Stimulated activated effector memory CD8-positive, alpha-beta T cell treated with anti-CD3 and anti-CD28 coated beads, Interleukin-12 subunit alpha, Interleukin-12 subunit beta, amount 100 ng/mL, for 72 hours (primary cell): Measurements from ENCODE around the gene DIPK1C.

ENCODE experiments used
- ATAC-seq: fragments of 150-1000 bp; cut with Tn5 transposase; 2 replicates; pipeline ENCODE4 v1.10.0; 2021
- DNase-seq, 2 donors: peaks; one replicate each; pipeline ENCODE4 v3.0.0; 2021 to 2022; ENCODE audit warnings: low spot score in 2 of 2
- H3K27ac Mint-ChIP-seq: one replicate; pipeline ENCODE4 v1.8.0; 2022; ENCODE audit warnings: mild to moderate bottlenecking, mixed read lengths
- H3K36me3 Mint-ChIP-seq: one replicate; pipeline ENCODE4 v1.8.0; 2022; ENCODE audit warnings: mild to moderate bottlenecking, mixed read lengths
- H3K4me1 Mint-ChIP-seq: one replicate; pipeline ENCODE4 v1.8.0; 2022; ENCODE audit warnings: mixed read lengths
- H3K4me3 Mint-ChIP-seq: one replicate; pipeline ENCODE4 v1.8.0; 2022; ENCODE audit warnings: mild to moderate bottlenecking, mixed read lengths
- H3K9me3 Mint-ChIP-seq: one replicate; pipeline ENCODE4 v1.8.0; 2022; ENCODE audit warnings: mixed read lengths

Gene DIPK1C

GRCh38 chr18:74447404-74448152 lies 9.5 kb downstream of the DIPK1C start:
- DNase-seq (no peak), ATAC-seq (peak; percentile 4)
- no peaks in the 10 kb centered on the region for H3K9me3 Mint-ChIP-seq
- H3K4me1 Mint-ChIP-seq, result no peaks in the 10 kb centered on the region
- H3K4me3 Mint-ChIP-seq, result no peak overlapping the region
- no peak overlapping the region for H3K27ac Mint-ChIP-seq
- H3K36me3 Mint-ChIP-seq, result no peaks in the 10 kb centered on the region

DNA sequence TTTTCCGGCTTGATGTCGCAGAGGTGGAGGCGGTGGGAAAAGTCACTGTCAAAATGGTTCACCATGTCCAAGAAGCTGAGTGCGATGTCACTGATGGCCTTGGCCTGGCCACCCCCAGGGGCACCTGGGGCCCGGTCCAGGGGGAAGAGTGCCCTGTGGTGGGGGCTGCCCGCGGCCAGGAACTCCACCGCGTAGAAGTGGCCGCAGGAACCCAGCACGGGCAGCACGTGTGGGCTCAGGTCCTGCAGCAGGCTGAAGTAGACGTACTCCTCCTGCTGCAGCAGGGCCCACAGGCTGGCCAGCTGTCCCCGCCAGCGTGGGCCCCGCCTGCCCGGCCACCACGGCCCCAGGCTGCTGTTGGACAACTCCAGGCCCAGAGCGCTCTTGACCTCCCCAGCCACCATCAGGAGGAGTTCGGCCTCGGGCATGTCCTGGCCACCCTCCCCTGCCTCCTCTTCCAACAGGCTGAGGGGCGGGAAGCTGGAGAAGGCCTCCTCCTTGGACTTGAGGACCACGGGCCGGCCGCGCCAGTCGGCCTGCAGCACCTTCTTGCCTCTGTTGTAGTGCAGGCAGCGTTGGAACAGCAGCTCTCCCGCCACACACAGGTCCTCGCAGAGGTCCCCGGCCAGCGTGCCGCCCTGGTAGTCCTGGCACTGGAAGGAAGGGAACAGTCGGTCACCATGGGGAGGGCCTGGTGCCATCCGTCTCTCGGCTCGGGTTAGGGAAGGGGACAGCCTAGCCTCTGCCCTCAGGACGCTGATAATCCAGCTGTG lies 10.3 kb downstream of the DIPK1C start:
- ATAC-seq, result peak; percentile 15
- Mint-ChIP-seq H3K9me3 (no peaks in the 10 kb centered on the region), H3K4me1 (no peaks in the 10 kb centered on the region), H3K27ac (no peak overlapping the region), H3K36me3 (no peaks in the 10 kb centered on the region), H3K4me3 (no peak overlapping the region)
- no peak for DNase-seq

DNA sequence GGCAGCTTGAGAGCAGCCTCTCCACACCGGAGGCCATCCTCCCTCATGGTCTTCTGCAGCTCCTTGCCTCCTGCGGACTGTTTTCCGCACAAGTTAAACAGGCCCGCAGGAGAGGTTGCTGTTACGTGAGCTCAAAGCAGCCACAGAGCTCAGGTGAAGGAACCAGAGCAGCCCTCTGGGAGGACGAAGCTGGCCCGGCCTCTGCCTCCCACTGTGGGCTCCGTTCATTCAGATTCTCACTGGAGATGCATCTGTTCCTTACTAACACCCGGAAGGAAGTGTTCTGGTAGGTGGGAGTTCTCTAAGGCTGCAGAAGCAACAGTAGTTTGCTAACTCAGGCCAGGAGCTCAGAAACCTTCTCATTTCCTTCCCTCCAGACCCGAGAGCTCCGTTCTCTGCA lies 10.9 kb downstream of the DIPK1C start:
- no peak overlapping the region for H3K27ac Mint-ChIP-seq
- no peaks in the 10 kb centered on the region for H3K36me3 Mint-ChIP-seq
- no peaks in the 10 kb centered on the region for H3K4me1 Mint-ChIP-seq
- H3K4me3 Mint-ChIP-seq, result no peak overlapping the region
- DNase-seq (no peak), ATAC-seq (no peak)
- H3K9me3 Mint-ChIP-seq, result no peaks in the 10 kb centered on the region

DNA sequence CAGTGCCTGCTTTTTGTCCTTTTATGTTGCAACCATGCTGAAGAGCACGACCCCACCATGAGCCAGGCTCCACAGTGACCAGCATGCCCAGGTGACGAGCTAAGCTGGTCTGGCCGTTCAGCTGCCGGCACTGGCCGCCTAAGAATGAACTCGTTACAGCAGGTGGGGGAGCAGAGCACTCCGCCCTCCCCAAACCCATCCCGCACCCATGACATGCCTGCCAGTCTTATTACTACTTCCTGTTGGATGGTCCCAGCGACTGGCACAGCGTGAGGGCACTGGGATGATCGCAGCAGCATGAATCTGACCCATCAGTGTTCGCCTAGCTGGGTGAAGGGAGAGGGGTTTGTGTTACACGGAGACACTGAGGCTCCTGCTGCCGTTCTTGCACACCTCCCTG lies 11.5 kb downstream of the DIPK1C start:
- ATAC-seq, result no peak
- no peak overlapping the region for H3K4me3 Mint-ChIP-seq
- no peaks in the 10 kb centered on the region for H3K36me3 Mint-ChIP-seq
- no peaks in the 10 kb centered on the region for H3K4me1 Mint-ChIP-seq
- no peak for DNase-seq
- H3K27ac Mint-ChIP-seq, result no peak overlapping the region
- H3K9me3 Mint-ChIP-seq, result no peaks in the 10 kb centered on the region

- Mint-ChIP-seq H3K4me3 (no peak overlapping the region), H3K27ac (no peak overlapping the region), H3K9me3 (no peaks in the 10 kb centered on the region), H3K36me3 (no peaks in the 10 kb centered on the region), H3K4me1 (no peaks in the 10 kb centered on the region)
- no peak for DNase-seq
- no peak for ATAC-seq
These were observed 13.0 kb downstream of the DIPK1C start for GRCh38 chr18:74444104-74444503.

DNA sequence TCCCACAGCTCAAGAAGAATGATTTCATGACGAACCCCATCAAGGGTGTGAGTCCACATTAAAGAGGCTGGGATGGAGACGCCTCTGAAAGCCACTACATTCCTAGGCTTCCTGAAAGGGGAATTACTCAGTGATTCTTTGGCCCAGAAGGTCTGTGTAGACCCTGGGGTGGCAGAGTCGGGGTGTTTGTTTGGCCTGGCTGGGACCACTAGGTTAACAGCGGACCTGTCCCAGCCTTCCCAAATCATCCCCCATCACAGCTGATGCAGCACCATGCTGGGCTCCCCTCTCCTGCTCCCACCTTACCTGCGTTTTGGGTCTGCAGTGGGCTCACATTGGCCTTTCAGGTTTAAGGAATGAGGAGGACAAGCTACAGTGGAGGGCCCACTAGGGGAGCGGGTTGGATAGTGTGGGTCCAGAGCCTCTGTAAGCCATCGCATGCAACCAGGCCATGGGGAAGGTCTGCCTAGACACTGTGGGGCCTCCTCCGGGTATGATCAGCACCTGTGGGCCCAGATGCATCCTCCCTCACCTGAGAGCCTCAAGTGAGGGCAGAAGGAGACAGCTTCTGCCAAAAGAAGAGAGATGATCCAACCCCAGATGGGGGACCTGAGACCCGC lies 16.2 kb downstream of the DIPK1C start:
- H3K4me3 Mint-ChIP-seq, result no peak overlapping the region
- no peaks in the 10 kb centered on the region for H3K4me1 Mint-ChIP-seq
- H3K27ac Mint-ChIP-seq, result no peak overlapping the region
- ATAC-seq, result no peak
- no peaks in the 10 kb centered on the region for H3K36me3 Mint-ChIP-seq
- DNase-seq, result no peak
- H3K9me3 Mint-ChIP-seq, result no peaks in the 10 kb centered on the region

GRCh38 chr18:74438091-74438490 lies 19.0 kb downstream of the DIPK1C start:
- Mint-ChIP-seq H3K4me1 (no peaks in the 10 kb centered on the region), H3K27ac (no peak overlapping the region), H3K9me3 (no peaks in the 10 kb centered on the region), H3K4me3 (no peak overlapping the region), H3K36me3 (no peaks in the 10 kb centered on the region)
- ATAC-seq, result no peak
- no peak for DNase-seq

- no peak for DNase-seq
- Mint-ChIP-seq H3K27ac (no peak overlapping the region), H3K36me3 (no peaks in the 10 kb centered on the region), H3K4me3 (no peak overlapping the region), H3K9me3 (no peaks in the 10 kb centered on the region), H3K4me1 (no peaks in the 10 kb centered on the region)
- no peak for ATAC-seq
These were observed 20.8 kb downstream of the DIPK1C start for GRCh38 chr18:74436158-74436769.

DNA sequence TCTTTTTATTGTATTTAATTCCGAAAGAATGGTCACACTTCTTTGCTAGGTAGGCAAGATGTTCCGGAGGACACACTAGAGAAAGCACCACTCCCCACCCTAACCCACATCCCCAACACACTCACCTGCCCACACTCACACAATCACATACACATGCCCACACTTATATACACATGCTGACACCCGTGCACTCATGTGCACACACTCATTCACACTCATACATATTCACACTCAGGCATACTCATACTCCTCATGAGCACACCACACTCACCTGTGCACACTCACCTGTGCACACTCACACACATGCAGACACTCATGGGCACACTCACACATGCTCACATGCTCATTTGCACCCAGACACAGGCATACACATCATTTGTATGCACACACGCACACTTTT lies 21.4 kb downstream of the DIPK1C start:
- DNase-seq (no peak), ATAC-seq (peak; percentile 28)
- Mint-ChIP-seq H3K36me3 (no peaks in the 10 kb centered on the region), H3K4me3 (no peak overlapping the region), H3K27ac (no peak overlapping the region), H3K4me1 (no peaks in the 10 kb centered on the region), H3K9me3 (no peaks in the 10 kb centered on the region)

DNA sequence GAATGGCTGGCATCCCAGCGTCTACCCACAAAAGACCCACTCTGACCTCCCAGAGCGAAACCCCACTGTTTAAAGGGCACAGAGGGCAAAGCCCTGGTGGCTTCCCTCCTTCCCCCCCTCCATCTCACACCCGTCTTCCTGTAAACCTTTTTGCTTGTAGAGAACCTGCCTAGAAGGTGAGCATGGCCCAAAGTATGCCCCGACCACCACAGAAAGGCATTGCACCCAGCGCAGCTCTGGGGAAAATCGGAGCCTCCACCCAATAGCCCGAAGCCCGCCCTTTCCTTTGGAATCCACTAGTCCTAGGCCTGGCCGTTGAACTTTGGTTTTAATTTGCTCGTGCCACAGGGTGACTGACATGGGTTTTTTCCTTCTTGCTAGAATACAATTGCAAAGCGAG lies 22.6 kb downstream of the DIPK1C start:
- Mint-ChIP-seq H3K4me3 (no peak overlapping the region), H3K9me3 (no peaks in the 10 kb centered on the region), H3K4me1 (no peaks in the 10 kb centered on the region), H3K27ac (peak overlapping the region; percentile 64), H3K36me3 (no peaks in the 10 kb centered on the region)
- DNase-seq (no peak), ATAC-seq (no peak)

DNA sequence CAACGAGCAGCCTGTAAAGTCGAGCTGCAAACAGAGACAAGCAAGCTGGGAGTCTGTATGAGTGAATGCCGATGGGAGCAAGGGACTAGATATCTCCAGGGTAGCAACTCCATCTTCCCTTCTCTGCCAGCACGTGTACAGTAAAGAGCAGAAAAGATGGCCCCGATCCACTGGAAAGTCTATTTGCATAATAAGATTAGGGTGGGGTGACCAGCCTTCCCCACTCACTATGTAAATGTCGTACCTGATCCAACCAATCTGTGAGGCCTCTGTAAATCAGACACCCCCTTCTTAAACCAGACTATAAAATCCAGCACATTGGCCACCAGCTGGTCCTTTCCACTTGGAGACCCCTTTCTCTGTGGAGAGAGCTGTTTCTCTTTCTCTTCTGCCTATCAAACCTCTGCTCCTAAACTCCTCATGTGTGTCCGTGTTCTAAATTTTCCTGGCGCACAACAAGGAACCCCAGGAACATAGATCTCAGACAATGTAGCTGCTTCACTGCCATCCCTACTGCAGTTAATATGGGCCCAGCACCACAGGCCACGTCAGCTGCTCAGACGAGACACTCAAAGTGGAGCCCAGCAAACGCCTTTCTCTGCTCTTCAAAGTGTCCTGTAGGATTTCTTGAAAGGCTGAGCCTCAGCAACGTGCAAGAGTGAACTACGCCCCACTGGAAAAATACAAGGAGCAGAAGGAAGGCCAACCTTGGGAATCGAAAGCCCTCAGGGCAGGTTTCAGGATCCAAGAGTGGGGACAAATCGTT lies 26.1 kb downstream of the DIPK1C start:
- no peaks in the 10 kb centered on the region for H3K4me1 Mint-ChIP-seq
- no peak overlapping the region for H3K4me3 Mint-ChIP-seq
- DNase-seq (no peak), ATAC-seq (no peak)
- H3K36me3 Mint-ChIP-seq, result no peaks in the 10 kb centered on the region
- no peak overlapping the region for H3K27ac Mint-ChIP-seq
- no peaks in the 10 kb centered on the region for H3K9me3 Mint-ChIP-seq

DNA sequence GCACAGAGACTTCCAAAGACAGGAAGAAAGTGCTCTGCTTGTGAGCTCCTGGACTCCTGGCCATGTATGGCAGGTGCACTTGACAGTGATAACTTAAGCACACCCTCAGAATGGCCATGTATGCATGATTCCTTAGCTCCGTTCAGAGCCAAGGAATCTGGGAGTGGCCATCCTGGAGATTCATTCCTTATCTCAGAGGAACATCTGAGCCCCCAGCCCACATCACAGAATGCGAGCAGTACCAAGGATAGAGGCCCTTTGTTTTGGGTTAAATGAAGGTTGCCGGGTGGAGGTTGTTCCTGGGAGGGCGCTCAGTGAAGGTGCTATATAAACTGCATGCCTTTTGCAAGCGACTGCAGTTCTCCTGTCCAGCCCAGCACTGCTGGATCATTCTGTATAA lies 26.9 kb downstream of the DIPK1C start:
- Mint-ChIP-seq H3K4me3 (no peak overlapping the region), H3K9me3 (no peaks in the 10 kb centered on the region), H3K36me3 (no peaks in the 10 kb centered on the region), H3K27ac (no peak overlapping the region), H3K4me1 (no peaks in the 10 kb centered on the region)
- DNase-seq (no peak), ATAC-seq (no peak)

DNA sequence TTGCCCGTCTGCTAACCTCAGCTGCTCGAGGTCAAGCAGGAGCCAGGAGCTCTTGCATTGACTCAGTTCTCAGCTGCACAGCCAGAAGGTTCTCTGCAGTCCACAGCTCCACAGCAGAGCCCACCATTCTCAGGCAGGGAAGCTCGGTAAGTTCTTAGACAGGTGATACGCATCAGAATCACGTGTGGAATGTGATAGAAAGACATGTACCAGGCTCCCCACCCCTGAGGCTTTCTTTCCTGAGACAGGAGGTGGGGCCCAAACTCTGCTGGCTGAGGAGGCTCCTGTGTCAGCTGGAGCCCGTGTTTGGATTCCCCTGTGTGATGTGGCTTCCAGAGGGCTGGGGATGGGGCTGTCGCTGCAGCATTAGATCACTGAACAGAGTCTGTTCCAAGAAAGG lies 28.0 kb downstream of the DIPK1C start:
- Mint-ChIP-seq H3K9me3 (no peaks in the 10 kb centered on the region), H3K36me3 (no peaks in the 10 kb centered on the region), H3K4me1 (no peaks in the 10 kb centered on the region), H3K27ac (no peak overlapping the region), H3K4me3 (no peak overlapping the region)
- ATAC-seq (no peak), DNase-seq (no peak)

- H3K27ac Mint-ChIP-seq, result no peak overlapping the region
- H3K4me3 Mint-ChIP-seq, result no peak overlapping the region
- H3K36me3 Mint-ChIP-seq, result no peaks in the 10 kb centered on the region
- H3K4me1 Mint-ChIP-seq, result no peaks in the 10 kb centered on the region
- DNase-seq, result no peak
- no peak for ATAC-seq
- no peaks in the 10 kb centered on the region for H3K9me3 Mint-ChIP-seq
These were observed 29.5 kb downstream of the DIPK1C start for GRCh38 chr18:74427442-74428112.

DNA sequence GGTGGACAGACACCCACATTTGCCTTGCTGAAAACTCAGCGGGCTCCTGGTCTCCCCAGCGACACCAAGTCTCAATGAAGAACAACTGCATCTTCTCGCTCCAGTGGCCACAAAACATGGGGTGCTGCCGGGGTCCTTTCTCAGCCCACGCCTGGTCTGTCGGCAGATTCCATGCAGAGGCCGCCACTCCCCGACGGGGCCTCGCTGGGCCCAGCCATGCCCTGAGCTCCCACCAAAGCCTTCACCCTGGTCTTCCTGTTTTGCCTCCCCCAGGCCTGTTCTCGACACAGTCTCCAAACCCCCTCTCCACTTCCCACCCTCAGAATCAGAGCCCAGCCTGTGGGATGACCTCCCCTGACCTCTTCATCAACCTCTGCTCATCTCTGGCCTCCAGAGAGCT lies 31.2 kb downstream of the DIPK1C start:
- no peaks in the 10 kb centered on the region for H3K9me3 Mint-ChIP-seq
- no peak overlapping the region for H3K27ac Mint-ChIP-seq
- no peak for ATAC-seq
- H3K4me3 Mint-ChIP-seq, result no peak overlapping the region
- H3K4me1 Mint-ChIP-seq, result no peaks in the 10 kb centered on the region
- no peak for DNase-seq
- H3K36me3 Mint-ChIP-seq, result no peaks in the 10 kb centered on the region
